ENCODE results near the gene SLIT3.
"Not testable (repeated sequence)": the region's sequence is repeated elsewhere in the genome, so short reads cannot be mapped to it uniquely, and the experiment has no call there.

SLIT3 gene

GRCh38 chr5:168765086-168765550, 535.8 kb downstream of the SLIT3 start:
- Mint-ChIP-seq H3K27me3 (ENCODE audit: low read depth) (no peaks in the 10 kb centered on the region), H3K4me3 (no peak overlapping the region), H3K9me3 (peaks cover 5% of the 10 kb centered on the region), H3K27ac (no peak overlapping the region), H3K36me3 (ENCODE audit: low read depth) (no peaks in the 10 kb centered on the region), H3K4me1 (ENCODE audit: low read depth) (no peaks in the 10 kb centered on the region)
- DNase-seq (ENCODE audit: low spot score), result no peak

- no peaks in the 10 kb centered on the region for H3K36me3 Mint-ChIP-seq (ENCODE audit: low read depth)
- no peaks in the 10 kb centered on the region for H3K4me1 Mint-ChIP-seq (ENCODE audit: low read depth)
- no peaks in the 10 kb centered on the region for H3K9me3 Mint-ChIP-seq
- H3K27me3 Mint-ChIP-seq (ENCODE audit: low read depth), result no peaks in the 10 kb centered on the region
- no peak overlapping the region for H3K27ac Mint-ChIP-seq
- DNase-seq (ENCODE audit: low spot score), result no peak
- H3K4me3 Mint-ChIP-seq, result no peak overlapping the region
Observed at GRCh38 chr5:168756453-168757391, 544.2 kb downstream of the SLIT3 start.

GRCh38 chr5:168755548-168756093, 545.3 kb downstream of the SLIT3 start:
- Mint-ChIP-seq H3K4me3 (no peak overlapping the region), H3K27me3 (ENCODE audit: low read depth) (no peaks in the 10 kb centered on the region), H3K4me1 (ENCODE audit: low read depth) (no peaks in the 10 kb centered on the region), H3K27ac (no peak overlapping the region), H3K9me3 (no peaks in the 10 kb centered on the region), H3K36me3 (ENCODE audit: low read depth) (no peaks in the 10 kb centered on the region)
- no peak for DNase-seq (ENCODE audit: low spot score)

DNA sequence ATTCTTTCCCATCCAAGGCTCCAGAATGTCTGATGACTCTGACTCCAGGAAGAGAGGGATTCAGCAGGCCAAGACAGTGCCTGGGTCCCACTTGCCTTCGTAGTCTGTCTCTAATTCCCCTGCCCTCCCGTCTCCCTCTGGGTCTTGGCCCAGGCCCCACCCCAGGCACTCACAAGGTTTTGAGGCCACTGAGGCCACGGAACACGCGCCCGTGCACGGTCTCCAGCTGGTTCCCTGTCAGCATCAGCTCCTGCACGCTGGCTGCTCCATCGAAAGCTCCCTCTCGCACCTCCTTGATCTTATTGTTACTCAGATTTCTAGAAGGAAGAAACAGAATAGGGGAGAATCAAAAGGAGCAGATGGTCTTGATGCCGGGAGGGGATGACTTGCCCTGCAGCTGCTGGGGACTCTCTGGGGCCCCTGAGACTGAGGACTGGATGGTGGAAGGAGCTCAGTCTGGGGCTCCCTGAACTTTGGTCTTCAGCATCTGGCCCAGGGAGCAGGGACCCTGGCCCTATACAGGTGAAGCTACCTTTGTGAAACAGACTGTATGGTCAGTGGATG, 547.2 kb downstream of the SLIT3 start:
- H3K27me3 Mint-ChIP-seq (ENCODE audit: low read depth), result no peaks in the 10 kb centered on the region
- no peaks in the 10 kb centered on the region for H3K36me3 Mint-ChIP-seq (ENCODE audit: low read depth)
- H3K9me3 Mint-ChIP-seq, result no peaks in the 10 kb centered on the region
- peaks cover under 1% of the 10 kb centered on the region for H3K4me1 Mint-ChIP-seq (ENCODE audit: low read depth)
- no peak overlapping the region for H3K4me3 Mint-ChIP-seq
- no peak for DNase-seq (ENCODE audit: low spot score)
- no peak overlapping the region for H3K27ac Mint-ChIP-seq

DNA sequence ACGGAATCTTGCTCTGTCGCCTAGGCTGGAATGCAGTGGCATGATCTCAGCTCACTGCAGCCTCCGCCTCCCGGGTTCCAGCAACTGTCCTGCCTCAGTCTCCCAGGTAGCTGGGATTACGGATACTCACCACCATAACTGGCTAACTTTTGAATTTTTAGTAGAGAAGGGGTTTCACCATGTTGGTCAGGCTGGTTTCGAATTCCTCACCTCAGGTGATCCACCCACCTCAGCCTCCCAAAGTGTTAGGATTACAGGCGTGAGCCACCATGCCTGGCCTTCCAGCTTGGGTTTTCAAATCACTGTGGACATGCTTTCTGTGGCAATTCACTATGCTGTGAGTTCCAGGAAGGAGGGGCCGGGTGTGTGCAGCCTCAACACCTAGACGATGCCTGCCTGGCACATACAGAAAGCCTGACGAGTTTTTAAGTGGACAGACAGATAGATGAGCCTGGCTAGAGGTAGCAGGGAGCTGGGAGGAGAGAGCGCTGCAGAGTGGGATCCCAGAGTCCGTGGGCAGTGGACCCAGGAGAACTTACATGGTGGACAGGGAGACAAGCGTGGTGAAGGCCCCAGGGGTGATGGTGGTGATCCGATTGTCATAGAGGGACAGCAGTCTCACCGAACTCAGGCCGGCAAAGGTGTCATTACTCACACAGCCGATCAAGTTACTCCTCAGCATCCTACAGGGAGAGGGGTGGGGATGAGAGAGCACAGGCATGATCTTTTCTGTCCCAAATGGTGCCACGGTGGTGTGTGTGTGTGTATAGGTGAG, 548.3 kb downstream of the SLIT3 start:
- Mint-ChIP-seq H3K4me3 (no peak overlapping the region), H3K27me3 (ENCODE audit: low read depth) (no peaks in the 10 kb centered on the region), H3K27ac (no peak overlapping the region), H3K36me3 (ENCODE audit: low read depth) (no peaks in the 10 kb centered on the region), H3K9me3 (no peaks in the 10 kb centered on the region), H3K4me1 (ENCODE audit: low read depth) (peaks cover 7% of the 10 kb centered on the region)
- DNase-seq (ENCODE audit: low spot score), result no peak

- no peaks in the 10 kb centered on the region for H3K9me3 Mint-ChIP-seq
Observed at GRCh38 chr5:168752012-168752411, 548.9 kb downstream of the SLIT3 start.

DNA sequence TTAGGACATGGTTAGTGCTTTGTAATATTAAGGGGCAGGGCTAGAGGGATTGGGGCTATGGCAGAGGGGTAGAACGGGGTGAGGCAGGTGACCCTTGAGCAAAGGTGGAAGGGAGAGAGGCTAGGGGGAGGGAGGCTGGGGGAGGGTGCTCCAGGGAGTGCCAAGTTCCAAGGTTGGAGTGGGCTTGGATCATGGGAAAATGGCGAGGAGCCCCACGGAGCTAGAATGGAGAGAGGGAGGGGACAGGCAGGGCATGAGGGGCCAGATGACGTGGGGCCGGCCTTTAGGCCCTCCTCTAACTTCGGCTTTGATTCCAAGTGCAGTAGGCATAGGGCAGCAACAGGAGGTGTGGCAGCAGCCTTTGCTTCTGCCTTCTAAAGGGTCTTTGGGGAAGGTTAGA, 550.0 kb downstream of the SLIT3 start:
- Mint-ChIP-seq H3K4me1 (ENCODE audit: low read depth) (peaks cover 11% of the 10 kb centered on the region), H3K27ac (no peak overlapping the region), H3K36me3 (ENCODE audit: low read depth) (peaks cover 5% of the 10 kb centered on the region), H3K27me3 (ENCODE audit: low read depth) (no peaks in the 10 kb centered on the region), H3K4me3 (no peak overlapping the region), H3K9me3 (peaks cover 2% of the 10 kb centered on the region)
- DNase-seq (ENCODE audit: low spot score), result no peak

More at GRCh38 chr5:168752012-168752411, 548.9 kb downstream of the SLIT3 start:
- Mint-ChIP-seq H3K36me3 (ENCODE audit: low read depth) (peaks cover 2% of the 10 kb centered on the region), H3K27ac (no peak overlapping the region), H3K4me3 (no peak overlapping the region), H3K4me1 (ENCODE audit: low read depth) (peaks cover 10% of the 10 kb centered on the region), H3K27me3 (ENCODE audit: low read depth) (no peaks in the 10 kb centered on the region)
- DNase-seq (ENCODE audit: low spot score), result no peak

DNA sequence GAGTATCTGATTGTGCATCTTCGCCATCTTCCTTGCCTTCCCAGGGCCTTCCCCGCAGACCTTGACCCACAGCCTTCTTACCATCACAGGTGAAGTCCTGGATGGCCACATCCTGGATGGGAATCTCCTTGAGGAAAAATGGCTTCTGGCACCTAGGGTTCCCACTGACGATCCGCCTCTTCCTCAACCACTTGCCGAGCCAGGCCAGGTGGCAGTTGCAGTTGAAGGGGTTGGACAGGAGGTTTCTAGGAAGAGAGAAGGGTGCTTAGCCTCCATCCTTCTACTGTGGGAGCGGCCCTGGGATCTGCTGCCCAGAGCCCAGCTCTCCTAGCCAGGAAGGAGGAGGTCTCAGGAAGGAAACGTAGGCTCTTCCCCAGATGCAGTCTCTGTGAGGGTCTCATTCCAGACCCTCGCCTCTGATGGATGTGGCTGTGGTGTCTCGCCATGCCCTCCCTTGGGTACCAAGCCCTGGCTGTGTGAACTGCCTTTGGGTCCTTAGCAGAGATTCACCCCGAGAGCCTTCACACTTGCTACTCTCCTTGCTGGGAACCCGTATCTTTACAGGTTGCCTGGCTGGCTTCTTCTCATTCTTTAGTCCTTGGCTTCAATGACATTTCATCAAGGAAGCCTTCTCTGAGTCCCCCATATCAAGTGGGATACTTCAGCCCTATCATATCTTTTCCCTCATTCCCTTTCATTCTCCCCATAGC, 551.4 kb downstream of the SLIT3 start:
- DNase-seq (ENCODE audit: low spot score), result no peak
- H3K9me3 Mint-ChIP-seq, result peaks cover 12% of the 10 kb centered on the region
- no peak overlapping the region for H3K27ac Mint-ChIP-seq
- H3K27me3 Mint-ChIP-seq (ENCODE audit: low read depth), result no peaks in the 10 kb centered on the region
- no peak overlapping the region for H3K4me3 Mint-ChIP-seq
- H3K4me1 Mint-ChIP-seq (ENCODE audit: low read depth), result peaks cover 11% of the 10 kb centered on the region
- H3K36me3 Mint-ChIP-seq (ENCODE audit: low read depth), result peaks cover 10% of the 10 kb centered on the region

GRCh38 chr5:168747987-168748777, 552.8 kb downstream of the SLIT3 start:
- H3K9me3 Mint-ChIP-seq, result peaks cover 16% of the 10 kb centered on the region
- H3K27ac Mint-ChIP-seq, result peak overlapping the region; percentile 70
- H3K36me3 Mint-ChIP-seq (ENCODE audit: low read depth), result peaks cover 10% of the 10 kb centered on the region
- H3K27me3 Mint-ChIP-seq (ENCODE audit: low read depth), result no peaks in the 10 kb centered on the region
- peaks cover 11% of the 10 kb centered on the region for H3K4me1 Mint-ChIP-seq (ENCODE audit: low read depth)
- no peak overlapping the region for H3K4me3 Mint-ChIP-seq
- DNase-seq (ENCODE audit: low spot score), result peak; percentile 56

GRCh38 chr5:168746893-168747640, 553.9 kb downstream of the SLIT3 start:
- H3K9me3 Mint-ChIP-seq, result peaks cover 16% of the 10 kb centered on the region
- peak overlapping the region; percentile 76 for H3K27ac Mint-ChIP-seq
- H3K36me3 Mint-ChIP-seq (ENCODE audit: low read depth), result peaks cover 10% of the 10 kb centered on the region
- DNase-seq (ENCODE audit: low spot score), result no peak
- H3K27me3 Mint-ChIP-seq (ENCODE audit: low read depth), result no peaks in the 10 kb centered on the region
- H3K4me3 Mint-ChIP-seq, result no peak overlapping the region
- H3K4me1 Mint-ChIP-seq (ENCODE audit: low read depth), result peaks cover 11% of the 10 kb centered on the region

- Mint-ChIP-seq H3K4me1 (ENCODE audit: low read depth) (peaks cover 11% of the 10 kb centered on the region), H3K36me3 (ENCODE audit: low read depth) (peaks cover 10% of the 10 kb centered on the region), H3K9me3 (peaks cover 16% of the 10 kb centered on the region), H3K27ac (peak overlapping the region; percentile 77)
- not testable (repeated sequence) for DNase-seq (ENCODE audit: low spot score); H3K4me3 Mint-ChIP-seq; H3K27me3 Mint-ChIP-seq (ENCODE audit: low read depth)
Observed at GRCh38 chr5:168746126-168746892, 554.6 kb downstream of the SLIT3 start.

- Mint-ChIP-seq H3K27me3 (ENCODE audit: low read depth) (no peaks in the 10 kb centered on the region), H3K4me3 (no peak overlapping the region), H3K36me3 (ENCODE audit: low read depth) (peaks cover 10% of the 10 kb centered on the region), H3K9me3 (peaks cover 16% of the 10 kb centered on the region), H3K4me1 (ENCODE audit: low read depth) (peaks cover 9% of the 10 kb centered on the region), H3K27ac (no peak overlapping the region)
- DNase-seq (ENCODE audit: low spot score), result no peak
Observed at GRCh38 chr5:168743617-168744016, 557.3 kb downstream of the SLIT3 start.

Measured in T-helper 2 cell treated with Interferon-gamma antibody and Interleukin-4, amounts not matched to agents 5 μg/mL and 100 μg/mL, for 36 hours (primary cell).